Gastroesophageal sphincter (tissue), 3 donors: Measurements from ENCODE around the gene CMSS1.

ENCODE experiments used
- CTCF ChIP-seq, 4 experiments: fragments of 200-600 bp in 2 of 4; fragments of 450-650 bp in 2 of 4; sonication (generic) in 1 of 4; IDR thresholded peaks; one replicate each; pipeline ENCODE4 v1.5.1; 2017 to 2019; ENCODE audit warnings: antibody characterized with exemption in 4 of 4, mild to moderate bottlenecking in 2 of 4, moderate library complexity in 2 of 4
- EP300 ChIP-seq: sonication (generic); formaldehyde crosslinking; IDR thresholded peaks from one replicate; pipeline ENCODE4 v1.6.1; 2017; ENCODE audit warnings: antibody characterized with exemption, mild to moderate bottlenecking

- TF ChIP-seq CTCF (IDR thresholded peaks at IDR 0.05), result no peak
- TF ChIP-seq EP300, result no peak
Measured at GRCh38 chr3:100206687-100207086, 389.0 kb downstream of the CMSS1 start.
